ENCODE results near the gene EGF.
"Not testable (repeated sequence)": the region's sequence is repeated elsewhere in the genome, so short reads cannot be mapped to it uniquely, and the experiment has no call there.

Gene EGF

DNA sequence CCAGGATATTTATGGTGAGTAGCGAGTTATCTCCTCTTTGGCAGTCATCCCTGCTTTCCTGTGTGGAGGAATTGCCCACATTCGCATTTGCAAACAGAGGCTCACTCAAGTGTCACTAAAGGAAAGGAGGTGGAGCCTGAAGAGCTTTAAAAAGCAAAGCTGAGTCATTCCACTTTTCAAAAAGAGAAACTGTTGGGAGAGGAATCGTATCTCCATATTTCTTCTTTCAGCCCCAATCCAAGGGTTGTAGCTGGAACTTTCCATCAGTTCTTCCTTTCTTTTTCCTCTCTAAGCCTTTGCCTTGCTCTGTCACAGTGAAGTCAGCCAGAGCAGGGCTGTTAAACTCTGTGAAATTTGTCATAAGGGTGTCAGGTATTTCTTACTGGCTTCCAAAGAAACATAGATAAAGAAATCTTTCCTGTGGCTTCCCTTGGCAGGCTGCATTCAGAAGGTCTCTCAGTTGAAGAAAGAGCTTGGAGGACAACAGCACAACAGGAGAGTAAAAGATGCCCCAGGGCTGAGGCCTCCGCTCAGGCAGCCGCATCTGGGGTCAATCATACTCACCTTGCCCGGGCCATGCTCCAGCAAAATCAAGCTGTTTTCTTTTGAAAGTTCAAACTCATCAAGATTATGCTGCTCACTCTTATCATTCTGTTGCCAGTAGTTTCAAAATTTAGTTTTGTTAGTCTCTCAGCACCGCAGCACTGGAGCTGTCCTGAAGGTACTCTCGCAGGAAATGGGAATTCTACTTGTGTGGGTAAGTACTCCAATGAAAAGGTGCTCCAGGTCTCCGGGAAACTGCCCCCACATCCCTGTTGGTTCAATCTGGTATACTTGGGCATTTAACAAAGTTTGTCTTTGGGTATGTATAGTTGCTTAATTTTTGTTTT is at the start of gene EGF:
TSS of gene EGF (plus strand) at position 178 of the 890 bp plus-strand sequence. CDS start at position 631, 453 bp downstream.
- H2AFZ ChIP-seq (ENCODE audit: low read length, unreplicated experiment), result peak within 1 kb of the TSS; percentile 93
- peak within 1 kb of the TSS; percentile 45; the same call in 1 of the 2 replicates for H3K4me3 ChIP-seq (ENCODE audit: low read depth, low read length)
- H3K79me2 ChIP-seq (ENCODE audit: control insufficient read depth, insufficient read depth, low read length, unreplicated experiment), result no peaks in the 10 kb centered on the region
- H3K36me3 ChIP-seq (ENCODE audit: insufficient read depth, low read length), result no peaks in the 10 kb centered on the region
- H3K4me1 ChIP-seq (ENCODE audit: control insufficient read depth, insufficient read depth, low read length, unreplicated experiment), result no peaks in the 10 kb centered on the region
- 0 out of 2 replicates have a peak, but pooled peaks cover 10% of the 10 kb centered on the region for H3K27me3 ChIP-seq (ENCODE audit: insufficient read depth, low read length)
- no peak within 1 kb of the TSS for H3K27ac ChIP-seq (ENCODE audit: low read depth, low read length)

DNA sequence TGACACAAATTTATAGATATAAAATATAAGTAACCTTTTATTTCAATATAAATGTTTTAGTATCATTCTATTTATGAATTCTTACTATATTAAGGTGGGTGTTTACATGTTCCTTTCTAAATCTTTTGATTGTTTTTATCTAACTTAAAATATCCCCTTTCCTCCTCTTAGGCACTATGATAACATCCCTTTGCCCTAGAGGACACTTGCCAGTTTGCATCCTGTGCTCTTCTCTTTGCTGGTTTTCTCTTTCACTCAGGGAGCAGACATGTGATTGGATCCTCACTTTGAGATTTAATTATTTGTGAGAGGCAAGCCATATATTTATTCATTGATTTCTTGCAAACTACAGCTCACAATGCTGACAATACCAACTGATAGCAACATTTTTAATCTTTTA is 48.5 kb upstream of the EGF start:
- Histone ChIP-seq H3K4me3 (ENCODE audit: low read depth, low read length) (no peak overlapping the region), H2AFZ (ENCODE audit: low read length, unreplicated experiment) (no peak overlapping the region), H3K36me3 (ENCODE audit: insufficient read depth, low read length) (no peaks in the 10 kb centered on the region), H3K4me1 (ENCODE audit: control insufficient read depth, insufficient read depth, low read length, unreplicated experiment) (no peaks in the 10 kb centered on the region), H3K27ac (ENCODE audit: low read depth, low read length) (no peak overlapping the region), H3K79me2 (ENCODE audit: control insufficient read depth, insufficient read depth, low read length, unreplicated experiment) (no peaks in the 10 kb centered on the region), H3K27me3 (ENCODE audit: insufficient read depth, low read length) (no peaks in the 10 kb centered on the region)

DNA sequence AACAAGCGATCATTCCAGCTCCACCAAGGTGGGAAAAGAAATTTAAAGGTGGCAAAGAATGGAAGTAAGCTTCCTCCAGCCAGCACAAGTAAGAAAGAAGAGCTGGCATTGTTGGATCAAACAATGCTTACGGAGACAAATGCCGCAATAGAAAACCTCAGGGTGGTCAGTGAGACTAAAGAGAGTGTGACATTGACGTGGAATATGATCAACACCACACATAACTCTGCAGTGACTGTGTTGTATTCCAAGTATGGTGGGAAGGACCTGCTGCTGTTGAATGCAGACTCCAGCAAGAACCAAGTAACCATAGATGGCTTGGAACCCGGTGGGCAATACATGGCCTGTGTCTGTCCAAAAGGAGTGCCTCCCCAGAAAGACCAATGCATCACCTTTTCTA is 42.6 kb upstream of the EGF start:
- no peak overlapping the region for H3K27ac ChIP-seq (ENCODE audit: low read depth, low read length)
- no peaks in the 10 kb centered on the region for H3K79me2 ChIP-seq (ENCODE audit: control insufficient read depth, insufficient read depth, low read length, unreplicated experiment)
- no peak overlapping the region for H3K4me3 ChIP-seq (ENCODE audit: low read depth, low read length)
- H3K4me1 ChIP-seq (ENCODE audit: control insufficient read depth, insufficient read depth, low read length, unreplicated experiment), result no peaks in the 10 kb centered on the region
- H3K36me3 ChIP-seq (ENCODE audit: insufficient read depth, low read length), result no peaks in the 10 kb centered on the region
- H3K27me3 ChIP-seq (ENCODE audit: insufficient read depth, low read length), result no peaks in the 10 kb centered on the region
- no peak overlapping the region for H2AFZ ChIP-seq (ENCODE audit: low read length, unreplicated experiment)

- H3K27me3 ChIP-seq (ENCODE audit: insufficient read depth, low read length), result no peaks in the 10 kb centered on the region
- H3K79me2 ChIP-seq (ENCODE audit: control insufficient read depth, insufficient read depth, low read length, unreplicated experiment), result no peaks in the 10 kb centered on the region
- H3K4me1 ChIP-seq (ENCODE audit: control insufficient read depth, insufficient read depth, low read length, unreplicated experiment), result no peaks in the 10 kb centered on the region
- H3K36me3 ChIP-seq (ENCODE audit: insufficient read depth, low read length), result no peaks in the 10 kb centered on the region
- H3K4me3 ChIP-seq (ENCODE audit: low read depth, low read length), result no peak overlapping the region
- no peak overlapping the region for H2AFZ ChIP-seq (ENCODE audit: low read length, unreplicated experiment)
- H3K27ac ChIP-seq (ENCODE audit: low read depth, low read length), result no peak overlapping the region
Measured at GRCh38 chr4:109872065-109872464, 40.6 kb upstream of the EGF start.

GRCh38 chr4:109872950-109873656 is 39.6 kb upstream of the EGF start:
- no peaks in the 10 kb centered on the region for H3K27me3 ChIP-seq (ENCODE audit: insufficient read depth, low read length)
- no peaks in the 10 kb centered on the region for H3K79me2 ChIP-seq (ENCODE audit: control insufficient read depth, insufficient read depth, low read length, unreplicated experiment)
- no peak overlapping the region for H2AFZ ChIP-seq (ENCODE audit: low read length, unreplicated experiment)
- no peak overlapping the region for H3K4me3 ChIP-seq (ENCODE audit: low read depth, low read length)
- no peaks in the 10 kb centered on the region for H3K4me1 ChIP-seq (ENCODE audit: control insufficient read depth, insufficient read depth, low read length, unreplicated experiment)
- H3K27ac ChIP-seq (ENCODE audit: low read depth, low read length), result no peak overlapping the region
- no peaks in the 10 kb centered on the region for H3K36me3 ChIP-seq (ENCODE audit: insufficient read depth, low read length)

- Histone ChIP-seq H3K4me3 (ENCODE audit: low read depth, low read length) (no peak overlapping the region), H3K79me2 (ENCODE audit: control insufficient read depth, insufficient read depth, low read length, unreplicated experiment) (no peaks in the 10 kb centered on the region), H3K4me1 (ENCODE audit: control insufficient read depth, insufficient read depth, low read length, unreplicated experiment) (no peaks in the 10 kb centered on the region), H2AFZ (ENCODE audit: low read length, unreplicated experiment) (no peak overlapping the region), H3K27me3 (ENCODE audit: insufficient read depth, low read length) (no peaks in the 10 kb centered on the region), H3K36me3 (ENCODE audit: insufficient read depth, low read length) (no peaks in the 10 kb centered on the region), H3K27ac (ENCODE audit: low read depth, low read length) (no peak overlapping the region)
Measured at GRCh38 chr4:109873791-109874514, 38.7 kb upstream of the EGF start.

DNA sequence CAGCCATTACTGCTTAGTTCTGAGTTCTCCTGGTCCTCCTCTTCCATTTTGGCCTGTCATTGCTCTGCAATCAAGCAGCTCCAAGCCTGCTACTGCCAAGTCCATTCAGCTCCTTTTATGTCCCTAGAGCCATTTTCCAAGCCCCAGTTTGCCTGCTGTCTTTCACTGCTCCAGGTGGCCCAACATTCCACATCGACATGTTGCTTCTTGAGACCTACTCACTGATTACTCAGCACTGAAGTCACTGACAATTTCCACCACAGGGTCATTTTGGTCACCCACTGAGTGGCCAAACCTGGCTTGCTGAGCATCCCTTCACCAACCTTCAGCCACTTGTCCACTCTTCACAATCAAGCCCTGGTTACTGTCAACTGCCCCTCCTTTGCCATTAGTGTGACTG is 37.6 kb upstream of the EGF start:
- no peak overlapping the region for H2AFZ ChIP-seq (ENCODE audit: low read length, unreplicated experiment)
- no peaks in the 10 kb centered on the region for H3K27me3 ChIP-seq (ENCODE audit: insufficient read depth, low read length)
- H3K36me3 ChIP-seq (ENCODE audit: insufficient read depth, low read length), result no peaks in the 10 kb centered on the region
- H3K27ac ChIP-seq (ENCODE audit: low read depth, low read length), result no peak overlapping the region
- no peaks in the 10 kb centered on the region for H3K79me2 ChIP-seq (ENCODE audit: control insufficient read depth, insufficient read depth, low read length, unreplicated experiment)
- no peak overlapping the region for H3K4me3 ChIP-seq (ENCODE audit: low read depth, low read length)
- no peaks in the 10 kb centered on the region for H3K4me1 ChIP-seq (ENCODE audit: control insufficient read depth, insufficient read depth, low read length, unreplicated experiment)

- H3K4me3 ChIP-seq (ENCODE audit: low read depth, low read length); H2AFZ ChIP-seq (ENCODE audit: low read length, unreplicated experiment); H3K27ac ChIP-seq (ENCODE audit: low read depth, low read length); H3K4me1 ChIP-seq (ENCODE audit: control insufficient read depth, insufficient read depth, low read length, unreplicated experiment); H3K36me3 ChIP-seq (ENCODE audit: insufficient read depth, low read length); H3K27me3 ChIP-seq (ENCODE audit: insufficient read depth, low read length); H3K79me2 ChIP-seq (ENCODE audit: control insufficient read depth, insufficient read depth, low read length, unreplicated experiment): not testable (repeated sequence)
Measured at GRCh38 chr4:109875553-109875952, 37.1 kb upstream of the EGF start.

GRCh38 chr4:109876634-109877265 is 35.9 kb upstream of the EGF start:
- Histone ChIP-seq H3K4me3 (ENCODE audit: low read depth, low read length) (no peak overlapping the region), H3K36me3 (ENCODE audit: insufficient read depth, low read length) (no peaks in the 10 kb centered on the region), H3K4me1 (ENCODE audit: control insufficient read depth, insufficient read depth, low read length, unreplicated experiment) (no peaks in the 10 kb centered on the region), H3K27ac (ENCODE audit: low read depth, low read length) (no peak overlapping the region), H3K27me3 (ENCODE audit: insufficient read depth, low read length) (no peaks in the 10 kb centered on the region), H3K79me2 (ENCODE audit: control insufficient read depth, insufficient read depth, low read length, unreplicated experiment) (no peaks in the 10 kb centered on the region), H2AFZ (ENCODE audit: low read length, unreplicated experiment) (no peak overlapping the region)

DNA sequence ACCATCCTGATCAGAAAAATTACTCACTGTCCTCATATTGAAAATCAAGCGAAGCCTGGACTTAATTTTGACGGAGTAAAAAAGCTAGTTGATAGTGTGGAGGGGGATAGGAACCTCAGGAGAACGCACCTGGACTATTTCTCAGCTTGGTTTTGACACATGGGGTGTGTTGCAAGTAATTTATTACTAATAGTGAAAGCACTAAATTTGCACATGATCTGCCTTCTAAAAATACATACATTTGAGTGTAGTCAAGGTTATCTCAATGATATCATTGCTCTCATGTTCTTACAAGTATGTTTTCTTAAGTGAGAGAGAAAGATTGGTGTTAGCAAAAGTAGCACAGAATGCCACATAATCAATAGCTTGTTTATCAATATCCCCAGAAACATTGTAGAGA is 35.3 kb upstream of the EGF start:
- Histone ChIP-seq H3K27ac (ENCODE audit: low read depth, low read length) (no peak overlapping the region), H2AFZ (ENCODE audit: low read length, unreplicated experiment) (no peak overlapping the region), H3K4me1 (ENCODE audit: control insufficient read depth, insufficient read depth, low read length, unreplicated experiment) (no peaks in the 10 kb centered on the region), H3K4me3 (ENCODE audit: low read depth, low read length) (no peak overlapping the region), H3K27me3 (ENCODE audit: insufficient read depth, low read length) (no peaks in the 10 kb centered on the region), H3K36me3 (ENCODE audit: insufficient read depth, low read length) (no peaks in the 10 kb centered on the region), H3K79me2 (ENCODE audit: control insufficient read depth, insufficient read depth, low read length, unreplicated experiment) (no peaks in the 10 kb centered on the region)
